CD4-positive, alpha-beta T cell treated with Interleukin-15 for 4 hours (primary cell): ENCODE data around the gene RC3H2.

ENCODE experiments used
- DNase-seq: peaks from one replicate; pipeline ENCODE4 v3.0.0-alpha.2; 2020; ENCODE audit warnings: low spot score

RC3H2 gene

GRCh38 chr9:122904823-122905710 lies at the start of gene RC3H2:
Gene RC3H2, minus strand, starts transcription at chr9:122905359. Its CDS starts 7,850 bp downstream, at chr9:122897509.
- DNase-seq = peak; percentile 98

GRCh38 chr9:122954253-122954691 lies 49.1 kb upstream of the RC3H2 start:
- no peak for DNase-seq

- DNase-seq = no peak
Measured at GRCh38 chr9:122951056-122951455, 45.9 kb upstream of the RC3H2 start.

GRCh38 chr9:122950263-122950662 lies 45.1 kb upstream of the RC3H2 start:
- DNase-seq = no peak

- no peak for DNase-seq
Measured at GRCh38 chr9:122949696-122950095, 44.5 kb upstream of the RC3H2 start.

- DNase-seq = no peak
Measured at GRCh38 chr9:122948313-122948712, 43.2 kb upstream of the RC3H2 start.

GRCh38 chr9:122946461-122947005 lies 41.4 kb upstream of the RC3H2 start:
- no peak for DNase-seq

- DNase-seq = no peak
Measured at GRCh38 chr9:122944960-122945888, 40.1 kb upstream of the RC3H2 start.

GRCh38 chr9:122941582-122942234 lies 36.5 kb upstream of the RC3H2 start:
- no peak for DNase-seq

- peak; percentile 97 for DNase-seq
Measured at GRCh38 chr9:122940749-122941581, 35.8 kb upstream of the RC3H2 start, which contains the start of gene RABGAP1. Gene RABGAP1, plus strand, starts transcription at chr9:122941020. Its CDS starts 16,040 bp downstream, at chr9:122957060.

GRCh38 chr9:122940454-122940748 lies 35.2 kb upstream of the RC3H2 start:
- no peak for DNase-seq

GRCh38 chr9:122939601-122940000 lies 34.4 kb upstream of the RC3H2 start:
- no peak for DNase-seq

GRCh38 chr9:122936883-122937282 lies 31.7 kb upstream of the RC3H2 start:
- DNase-seq = no peak

- DNase-seq = no peak
Measured at GRCh38 chr9:122936464-122936863, 31.3 kb upstream of the RC3H2 start.

- DNase-seq = peak; percentile 90
Measured at GRCh38 chr9:122931226-122932121, 26.3 kb upstream of the RC3H2 start, which contains the start of gene ZBTB26. Gene ZBTB26, minus strand, starts transcription at chr9:122931512. Its CDS starts 11,578 bp downstream, at chr9:122919934.

GRCh38 chr9:122930541-122931225 lies 25.5 kb upstream of the RC3H2 start:
- DNase-seq = no peak

GRCh38 chr9:122929796-122930354 lies 24.7 kb upstream of the RC3H2 start:
- no peak for DNase-seq

GRCh38 chr9:122923947-122924346 lies 18.8 kb upstream of the RC3H2 start:
- DNase-seq = no peak

- DNase-seq = no peak
Measured at GRCh38 chr9:122922713-122923112, 17.6 kb upstream of the RC3H2 start.
